ENCODE results near the gene TRAP1. TPM values are rescaled to one million over a fixed set of nuclear protein-coding genes. Genes with fewer than 3 reads are reported as not detected.
A peak's percentile ranks its signal among the peaks of the same experiment; 100 is the strongest.
"Not testable (repeated sequence)": the region's sequence is repeated elsewhere in the genome, so short reads cannot be mapped to it uniquely, and the experiment has no call there.

TRAP1 gene
- total RNA-seq, 8 experiments from 2014 or later: 76.9 to 215 (median 99.6) TPM

GRCh38 chr16:3661311-3661710, 56.0 kb downstream of the TRAP1 start:
- 78 to 96% (median 91%) methylated on average over 2 to 7 of the region's 12 CpGs; no CpG with 5 or more reads in 2 of the 10 experiments for WGBS, 10 experiments
- no peak for ATAC-seq (replicated peaks in 6 of 8)
- in situ Hi-C loops (cut with MboI; ENCODE audit: low pct_unique_long_range_greater_than_20kb in 2 of 9, low sequenced_read_pairs in 9 of 9, unreplicated experiment in 9 of 9): no loop called here
- H3K27ac ChIP-seq: no peak overlapping the region
- H3K4me1 ChIP-seq (replicated peaks in 1 of 2): no peaks in the 10 kb centered on the region
- no peak overlapping the region for H3K4me3 ChIP-seq

DNA sequence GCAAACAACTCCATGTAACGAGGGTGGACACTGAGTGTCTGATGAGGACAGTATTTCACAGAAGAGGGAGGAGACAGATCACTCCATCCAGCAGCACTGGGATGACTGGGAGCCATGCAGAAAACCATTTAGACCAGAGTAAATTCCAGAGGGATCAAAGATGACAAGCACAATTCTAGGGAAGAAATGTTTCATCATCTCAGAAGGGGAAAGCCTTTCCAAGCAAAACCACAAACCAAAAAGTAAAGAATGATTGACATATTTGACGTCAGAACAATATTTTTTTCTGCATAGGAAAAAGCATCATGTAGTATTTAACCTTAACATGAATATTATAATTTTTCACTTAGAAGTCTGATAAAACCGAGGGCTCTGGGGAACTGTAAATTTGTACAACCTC, 58.1 kb downstream of the TRAP1 start:
- no peak for ATAC-seq (replicated peaks in 6 of 8)

DNA sequence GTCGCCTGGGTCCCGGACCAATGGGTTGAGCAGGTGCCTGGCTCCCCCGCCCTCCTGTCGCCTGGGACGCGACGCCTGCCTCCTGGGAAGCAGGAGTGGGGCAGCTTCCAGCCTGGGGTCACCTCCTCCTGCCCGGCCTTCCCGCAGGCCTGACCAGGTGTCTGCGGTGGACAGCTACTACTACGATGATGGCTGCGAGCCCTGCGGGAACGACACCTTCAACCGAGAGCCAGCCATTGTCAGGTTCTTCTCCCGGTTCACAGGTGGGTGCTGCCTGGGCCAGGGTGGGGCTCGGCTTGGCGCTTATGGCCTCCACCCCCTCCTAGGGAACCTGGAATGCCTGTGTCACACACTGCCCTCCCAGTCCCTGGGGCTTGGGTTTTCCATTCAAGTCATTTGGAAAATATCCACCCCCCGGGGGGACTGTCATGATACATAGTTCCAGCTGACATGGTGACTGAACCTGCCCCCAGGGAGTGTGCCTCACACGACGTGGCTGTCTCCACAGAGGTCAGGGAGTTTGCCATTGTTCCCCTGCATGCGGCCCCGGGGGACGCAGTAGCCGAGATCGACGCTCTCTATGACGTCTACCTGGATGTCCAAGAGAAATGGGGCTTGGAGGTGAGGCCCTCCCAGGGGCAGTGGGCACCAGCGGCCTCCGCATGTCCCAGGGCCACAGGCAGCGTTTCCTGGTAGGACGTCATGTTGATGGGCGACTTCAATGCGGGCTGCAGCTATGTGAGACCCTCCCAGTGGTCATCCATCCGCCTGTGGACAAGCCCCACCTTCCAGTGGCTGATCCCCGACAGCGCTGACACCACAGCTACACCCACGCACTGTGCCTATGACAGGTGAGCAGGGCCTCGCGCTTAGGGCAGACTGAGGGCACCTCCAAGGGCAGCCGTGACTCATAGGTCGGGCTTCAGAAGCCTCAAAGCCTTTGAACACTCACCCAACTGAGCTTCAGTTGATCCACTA, 60.5 kb downstream of the TRAP1 start:
- ATAC-seq (replicated peaks in 6 of 8): peak in 4 of 8 experiments; percentile 16 to 35 (median 23)
- no peaks in the 10 kb centered on the region for H3K4me1 ChIP-seq (replicated peaks in 1 of 2)
- no peak overlapping the region for H3K4me3 ChIP-seq
- WGBS, 10 experiments: 70 to 100% (median 94%) methylated on average over 2 to 21 of the region's 42 CpGs; no CpG with 5 or more reads in 4 of the 10 experiments
- no peak overlapping the region for H3K27ac ChIP-seq
- in situ Hi-C loops (cut with MboI; ENCODE audit: low pct_unique_long_range_greater_than_20kb in 2 of 9, low sequenced_read_pairs in 9 of 9, unreplicated experiment in 9 of 9): no loop called here

More for the DNA sequence above, 58.1 kb downstream of the TRAP1 start:
- Histone ChIP-seq H3K27ac (no peak overlapping the region), H3K4me1 (replicated peaks in 1 of 2) (no peaks in the 10 kb centered on the region), H3K4me3 (no peak overlapping the region)
- 29 to 100% (median 100%) methylated on average over 1 to 3 of the region's 3 CpGs; no CpG with 5 or more reads in 2 of the 10 experiments for whole genome bisulfite sequencing, 10 experiments
- in situ Hi-C loops (cut with MboI; ENCODE audit: low pct_unique_long_range_greater_than_20kb in 2 of 9, low sequenced_read_pairs in 9 of 9, unreplicated experiment in 9 of 9): no loop called here

DNA sequence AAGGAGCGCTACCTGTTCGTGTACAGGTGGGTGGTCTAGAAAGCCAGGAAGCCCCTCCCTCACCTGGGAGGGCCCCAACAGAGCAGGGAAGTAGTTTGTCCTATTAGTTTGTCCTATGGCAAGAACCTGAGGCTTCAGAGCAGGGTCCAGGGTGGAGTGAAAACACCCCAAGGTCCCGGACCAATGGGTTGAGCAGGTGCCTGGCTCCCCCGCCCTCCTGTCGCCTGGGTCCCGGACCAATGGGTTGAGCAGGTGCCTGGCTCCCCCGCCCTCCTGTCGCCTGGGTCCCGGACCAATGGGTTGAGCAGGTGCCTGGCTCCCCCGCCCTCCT, 61.2 kb downstream of the TRAP1 start:
- WGBS, 10 experiments: no CpG with 5 or more reads among the region's 10 CpGs
- H3K27ac ChIP-seq; H3K4me3 ChIP-seq; in situ Hi-C loops (cut with MboI; ENCODE audit: low pct_unique_long_range_greater_than_20kb in 2 of 9, low sequenced_read_pairs in 9 of 9, unreplicated experiment in 9 of 9); H3K4me1 ChIP-seq (replicated peaks in 1 of 2): not testable (repeated sequence)
- ATAC-seq (replicated peaks in 6 of 8): peak in 4 of 8 experiments; percentile 3 to 11 (median 6)

GRCh38 chr16:3655396-3656159, 61.7 kb downstream of the TRAP1 start:
- no peaks in the 10 kb centered on the region for H3K4me1 ChIP-seq (replicated peaks in 1 of 2)
- WGBS, 10 experiments: 40 to 100% (median 94%) methylated on average over 2 to 6 of the region's 21 CpGs; no CpG with 5 or more reads in 3 of the 10 experiments
- no peak overlapping the region for H3K27ac ChIP-seq
- H3K4me3 ChIP-seq: no peak overlapping the region
- peak in 5 of 8 experiments; percentile 13 to 30 (median 23) for ATAC-seq (replicated peaks in 6 of 8)
- in situ Hi-C loops (cut with MboI; ENCODE audit: low pct_unique_long_range_greater_than_20kb in 2 of 9, low sequenced_read_pairs in 9 of 9, unreplicated experiment in 9 of 9): no loop called here

DNA sequence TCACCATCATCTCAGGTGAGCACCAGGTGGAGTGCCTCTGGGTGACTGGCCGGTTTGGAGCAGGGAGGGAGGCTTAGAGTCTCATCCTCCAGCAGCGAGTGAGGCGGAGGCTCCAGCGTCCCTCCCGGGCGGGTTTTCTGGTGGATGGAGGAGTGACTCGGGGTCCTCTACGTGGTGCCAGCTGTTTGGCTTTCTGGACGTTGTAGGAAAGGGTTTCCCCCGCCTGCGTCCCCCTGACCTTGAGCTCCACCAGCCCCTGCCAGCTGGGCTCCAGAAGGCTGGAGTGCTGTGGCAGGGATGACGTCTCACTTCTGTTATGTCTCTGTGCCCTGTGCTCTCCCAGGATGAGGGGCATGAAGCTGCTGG, 62.3 kb downstream of the TRAP1 start:
- Histone ChIP-seq H3K4me1 (replicated peaks in 1 of 2) (no peaks in the 10 kb centered on the region), H3K27ac (no peak overlapping the region), H3K4me3 (no peak overlapping the region)
- ATAC-seq (replicated peaks in 6 of 8): peak in 1 of 8 experiments; percentile 3
- in situ Hi-C loops (cut with MboI; ENCODE audit: low pct_unique_long_range_greater_than_20kb in 2 of 9, low sequenced_read_pairs in 9 of 9, unreplicated experiment in 9 of 9): no loop called here
- 100% methylated on average over 1 of the region's 12 CpGs; no CpG with 5 or more reads in 9 of the 10 experiments for WGBS, 10 experiments

DNA sequence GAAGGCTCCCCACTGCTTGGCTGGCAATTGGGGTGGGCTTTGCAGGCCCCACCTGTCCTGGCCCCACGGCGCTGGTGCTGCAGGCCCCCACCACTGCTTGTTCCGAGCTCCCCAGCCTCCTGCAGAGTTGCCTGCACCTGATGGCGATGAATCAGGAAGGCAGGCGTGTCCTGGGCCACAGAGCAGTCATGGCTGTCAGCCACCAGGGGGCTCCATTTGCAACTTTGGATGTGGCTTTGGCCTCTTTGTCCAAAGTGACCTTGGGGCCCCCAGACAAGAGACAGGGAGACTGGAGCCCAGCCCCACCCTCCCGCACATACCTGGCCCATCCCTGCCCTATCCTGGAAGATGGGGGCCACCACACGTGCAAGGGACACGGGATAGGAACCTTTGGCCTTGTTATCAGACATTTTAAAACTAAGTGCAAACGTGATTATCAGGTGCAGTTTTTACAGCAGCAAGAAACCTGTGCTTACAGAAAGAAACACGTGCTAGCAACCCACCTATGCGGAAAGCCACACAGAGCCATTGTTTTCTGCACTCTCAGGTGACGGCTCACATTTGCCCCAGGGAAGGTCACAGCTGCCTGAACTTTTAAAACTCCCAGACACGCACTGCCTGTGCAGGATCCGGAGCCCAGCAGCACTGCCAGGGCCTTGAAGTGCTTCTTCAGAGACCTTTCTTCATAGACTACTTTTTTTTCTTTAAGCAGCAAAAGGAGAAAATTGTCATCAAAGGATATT, 62.9 kb downstream of the TRAP1 start, which contains the start of gene DNASE1:
Gene DNASE1, plus strand, starts transcription at position 443 of the 743 bp plus-strand sequence. CDS start 683 bp downstream, outside the sequence.
- peak in 7 of 8 experiments; percentile 13 to 78 (median 28) for ATAC-seq (replicated peaks in 6 of 8)
- Histone ChIP-seq H3K27ac (no peak within 1 kb of the TSS), H3K4me3 (no peak within 1 kb of the TSS), H3K4me1 (replicated peaks in 1 of 2) (no peaks in the 10 kb centered on the region)
- in situ Hi-C loops (cut with MboI; ENCODE audit: low pct_unique_long_range_greater_than_20kb in 2 of 9, low sequenced_read_pairs in 9 of 9, unreplicated experiment in 9 of 9): no loop called here
- WGBS, 10 experiments: 58 to 100% (median 90%) methylated on average over 1 to 8 of the region's 14 CpGs; no CpG with 5 or more reads in 2 of the 10 experiments

- H3K4me3 ChIP-seq: no peak overlapping the region
- no peak for ATAC-seq (replicated peaks in 6 of 8)
- H3K27ac ChIP-seq: no peak overlapping the region
- H3K4me1 ChIP-seq (replicated peaks in 1 of 2): no peaks in the 10 kb centered on the region
- WGBS, 10 experiments: 40 to 100% (median 82%) methylated on average over 1 to 5 of the region's 14 CpGs; no CpG with 5 or more reads in 4 of the 10 experiments
- in situ Hi-C loops (cut with MboI; ENCODE audit: low pct_unique_long_range_greater_than_20kb in 2 of 9, low sequenced_read_pairs in 9 of 9, unreplicated experiment in 9 of 9): no loop called here
These were observed 64.7 kb downstream of the TRAP1 start for GRCh38 chr16:3652373-3653195.

DNA sequence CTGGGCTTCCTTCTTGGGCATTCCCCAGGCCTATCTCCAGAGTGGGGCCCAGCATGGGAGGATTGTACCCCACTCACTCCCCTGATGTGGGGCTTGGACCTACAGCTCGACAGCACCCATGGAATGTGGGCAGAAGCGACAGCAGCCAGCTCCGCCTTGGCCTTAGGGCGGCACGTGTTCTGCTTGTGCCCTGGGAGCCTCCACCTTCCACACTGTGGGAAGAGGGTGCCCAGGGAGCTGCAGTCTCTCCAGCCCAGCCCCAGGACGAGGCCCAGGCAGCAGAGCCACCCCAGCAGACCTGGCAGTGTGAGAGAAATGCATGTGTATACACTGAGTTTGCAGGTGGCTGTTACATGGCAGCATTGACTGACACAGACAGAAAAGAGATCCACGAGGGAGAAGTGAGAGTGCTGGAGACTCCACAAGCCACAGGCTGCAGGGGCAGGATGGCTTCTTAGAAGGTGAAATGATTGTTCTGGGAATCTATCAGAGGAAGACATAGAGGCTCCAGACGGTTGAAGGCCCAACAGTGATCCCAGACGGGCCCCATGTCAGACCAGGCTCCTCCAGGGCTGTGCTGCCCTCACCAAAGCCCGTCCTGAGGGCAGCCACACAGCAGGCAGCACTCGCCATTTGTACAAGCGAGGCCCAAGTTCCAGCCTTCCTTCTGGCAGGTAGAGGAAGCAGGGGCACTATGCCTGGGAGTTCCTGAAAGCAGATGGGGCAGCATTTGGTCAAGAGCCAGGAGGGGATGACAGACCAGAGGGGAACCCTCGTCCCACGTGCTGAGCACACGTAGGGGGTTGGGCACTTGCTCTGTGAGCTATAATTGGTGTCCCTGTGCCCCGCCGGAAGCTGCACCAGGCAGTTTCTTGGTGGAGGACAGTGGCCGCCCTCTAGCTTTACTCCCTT, 65.6 kb downstream of the TRAP1 start:
- in situ Hi-C loops (cut with MboI; ENCODE audit: low pct_unique_long_range_greater_than_20kb in 2 of 9, low sequenced_read_pairs in 9 of 9, unreplicated experiment in 9 of 9): no loop called here
- Histone ChIP-seq H3K4me3 (no peak overlapping the region), H3K4me1 (replicated peaks in 1 of 2) (peaks cover 0 to under 1% of the 10 kb centered on the region in 2 donors), H3K27ac (peak overlapping the region in 1 of 2 donors; percentile 36)
- WGBS, 10 experiments: 80 to 100% (median 100%) methylated on average over 1 to 8 of the region's 18 CpGs; no CpG with 5 or more reads in 3 of the 10 experiments
- peak in 1 of 8 experiments; percentile 18 for ATAC-seq (replicated peaks in 6 of 8)

GRCh38 chr16:3650631-3651265, 66.6 kb downstream of the TRAP1 start:
- in situ Hi-C loops (cut with MboI; ENCODE audit: low pct_unique_long_range_greater_than_20kb in 2 of 9, low sequenced_read_pairs in 9 of 9, unreplicated experiment in 9 of 9): no loop called here

More at GRCh38 chr16:3650631-3651265, 66.6 kb downstream of the TRAP1 start:
- no peak for ATAC-seq (replicated peaks in 6 of 8)
- H3K4me1 ChIP-seq (replicated peaks in 1 of 2): peaks cover 9 to 10% of the 10 kb centered on the region in 2 donors
- no peak overlapping the region for H3K4me3 ChIP-seq
- 85 to 100% (median 95%) methylated on average over 1 to 11 of the region's 13 CpGs; no CpG with 5 or more reads in 3 of the 10 experiments for WGBS, 10 experiments
- no peak overlapping the region for H3K27ac ChIP-seq
